Esophagus squamous epithelium (tissue), 5 donors: ENCODE measurements around the gene MYO9A. TPM values are rescaled to one million over a fixed set of nuclear protein-coding genes. Genes with fewer than 3 reads are reported as not detected.
"Not testable (repeated sequence)": the region's sequence is repeated elsewhere in the genome, so short reads cannot be mapped to it uniquely, and the experiment has no call there.

Source experiments
- DNase-seq: peaks from one replicate; lab custom pipeline; 2025; lab: John Stamatoyannopoulos, UW
- H3K27ac ChIP-seq, 4 donors: fragments of 200-600 bp; sonication (generic); one replicate each; pipeline ENCODE4 v1.5.1; 2016 to 2019; ENCODE audit warnings: mild to moderate bottlenecking in 1 of 4
- H3K27me3 ChIP-seq, 4 donors: fragments of 200-600 bp; sonication (generic); 1 replicate in 3 of 4; 2 replicates in 1 of 4; pipeline versions ENCODE4 v1.5.1 to v1.6.0; 2017 to 2021; ENCODE audit warnings: antibody characterized with exemption in 1 of 4
- H3K36me3 ChIP-seq, 3 donors: fragments of 200-600 bp; sonication (generic); one replicate each; pipeline ENCODE4 v1.5.1; 2016 to 2019
- H3K4me1 ChIP-seq, 3 donors: fragments of 200-600 bp; sonication (generic); one replicate each; pipeline ENCODE4 v1.5.1; 2017 to 2019
- H3K4me3 ChIP-seq, 4 donors: fragments of 200-600 bp; sonication (generic); 1 replicate in 3 of 4; 2 replicates in 1 of 4; pipeline ENCODE4 v1.5.1; 2016 to 2019; ENCODE audit warnings: mild to moderate bottlenecking in 2 of 4, moderate library complexity in 1 of 4
- H3K9me3 ChIP-seq, 3 donors: fragments of 200-600 bp; sonication (generic); one replicate each; pipeline ENCODE4 v1.5.1; 2016 to 2019
- CTCF ChIP-seq, 6 experiments: fragments of 450-650 bp in 4 of 6; fragments of 200-600 bp in 2 of 6; sonication (generic) in 2 of 6; IDR thresholded peaks; one replicate each; pipeline ENCODE4 v1.5.1; 2016 to 2019; ENCODE audit warnings: antibody characterized with exemption in 6 of 6, mild to moderate bottlenecking in 4 of 6, moderate library complexity in 4 of 6
- POLR2A ChIP-seq, 4 donors: fragments of 450-650 bp; IDR thresholded peaks; one replicate each; pipeline ENCODE4 v1.6.1; 2017; ENCODE audit warnings: antibody characterized with exemption in 4 of 4, mild to moderate bottlenecking in 4 of 4, moderate library complexity in 3 of 4
- WGBS, 2 donors: methylation state at CpG; one replicate each; pipeline ENCODE4 v1.1.5; 2018; 5-methylcytosine and 5-hydroxymethylcytosine counted together
- intact Hi-C: fragments of 100-400 bp; cut with DNase I; formaldehyde crosslinking; loops from one replicate; pipeline ENCODE4 v1.15.0; 2022
- total RNA-seq, 4 donors: library from RNA; depleted of rRNA; stranded (reverse); fragments of >200 nt; gene quantifications; one replicate each; pipeline ENCODE4 v1.1.0, GENCODE V29; 2016
- donor health status: DM: yes; HTN: yes; CAD: no.

MYO9A gene
- total RNA-seq, 4 donors from 2014 or later = 18.2 to 62.0 (median 35.0) TPM

- DNase-seq = no peak
- no peak overlapping the region for H3K4me3 ChIP-seq
- no peaks in the 10 kb centered on the region for H3K4me1 ChIP-seq
- WGBS, 2 donors = 75 to 81% methylated on average over 1 of the region's 1 CpG
- peaks cover 0 to 58% (median 0%) of the 10 kb centered on the region in 3 donors for H3K36me3 ChIP-seq
- H3K27ac ChIP-seq = no peak overlapping the region
- no peak for TF ChIP-seq CTCF (IDR thresholded peaks at IDR 0.05)
- TF ChIP-seq POLR2A (IDR thresholded peaks at IDR 0.05) = no peak
- no peaks in the 10 kb centered on the region for H3K27me3 ChIP-seq
- intact Hi-C loops = no loop called here
- no peaks in the 10 kb centered on the region for H3K9me3 ChIP-seq
Observed at GRCh38 chr15:71999807-72000206, 118.1 kb downstream of the MYO9A start.

DNA sequence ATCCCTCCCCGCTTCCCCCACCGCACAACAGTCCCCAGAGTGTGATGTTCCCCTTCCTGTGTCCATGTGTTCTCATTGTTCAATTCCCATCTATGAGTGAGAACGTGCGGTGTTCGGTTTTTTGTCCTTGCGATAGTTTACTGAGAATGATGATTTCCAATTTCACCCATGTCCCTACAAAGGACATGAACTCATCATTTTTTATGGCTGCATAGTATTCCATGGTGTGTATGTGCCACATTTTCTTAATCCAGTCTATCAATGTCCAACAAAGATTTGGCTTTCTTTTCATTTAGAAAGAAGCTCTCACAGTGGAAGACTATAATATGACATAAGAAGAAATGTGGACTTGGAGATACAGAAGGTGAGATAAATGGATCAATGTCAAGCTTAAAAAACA, 119.2 kb downstream of the MYO9A start:
- H3K27me3 ChIP-seq, intact Hi-C loops, H3K4me1 ChIP-seq, H3K27ac ChIP-seq, H3K4me3 ChIP-seq, DNase-seq, H3K9me3 ChIP-seq: not testable (repeated sequence)
- H3K36me3 ChIP-seq = peaks cover 0 to 59% (median 0%) of the 10 kb centered on the region in 3 donors
- WGBS, 2 donors = 93 to 100% methylated on average over 4 to 5 of the region's 6 CpGs

- intact Hi-C loops = no loop called here
- TF ChIP-seq CTCF (IDR thresholded peaks at IDR 0.05) = no peak
- TF ChIP-seq POLR2A (IDR thresholded peaks at IDR 0.05) = no peak
- H3K36me3 ChIP-seq = peaks cover 0 to 57% (median 0%) of the 10 kb centered on the region in 3 donors
Observed at GRCh38 chr15:71997691-71998090, 120.3 kb downstream of the MYO9A start.

DNA sequence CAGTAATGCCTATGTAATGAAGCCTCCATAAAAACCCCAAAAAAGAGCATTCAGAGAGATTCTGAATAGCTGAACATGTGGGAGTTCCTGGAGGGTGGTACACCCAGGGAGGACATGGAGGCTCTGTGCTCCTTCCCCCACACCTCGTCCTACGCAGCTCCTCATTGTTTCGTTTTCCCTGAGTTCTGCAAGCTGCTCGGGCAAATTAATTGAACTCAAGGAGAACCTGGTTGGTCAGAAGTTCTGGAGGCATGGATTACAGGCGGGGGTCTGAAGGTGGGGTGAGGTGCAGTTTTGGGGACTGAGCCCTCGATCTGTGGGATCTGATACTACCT, 142.2 kb downstream of the MYO9A start:
- TF ChIP-seq CTCF (IDR thresholded peaks at IDR 0.05) (no peak), POLR2A (IDR thresholded peaks at IDR 0.05) (no peak)
- Histone ChIP-seq H3K4me3 (no peak overlapping the region), H3K9me3 (no peaks in the 10 kb centered on the region), H3K36me3 (peaks cover 0 to 72% (median 0%) of the 10 kb centered on the region in 3 donors), H3K27ac (peak overlapping the region in 3 of 4 donors; percentile 10 to 65 (median 38)), H3K27me3 (no peaks in the 10 kb centered on the region), H3K4me1 (peaks cover 0 to 9% (median 0%) of the 10 kb centered on the region in 3 donors)
- 72 to 83% methylated on average over 5 to 6 of the region's 6 CpGs for WGBS, 2 donors
- intact Hi-C loops = no loop called here
- no peak for DNase-seq

More at GRCh38 chr15:71997691-71998090, 120.3 kb downstream of the MYO9A start:
- H3K27ac ChIP-seq = no peak overlapping the region
- 63 to 76% methylated on average over 4 of the region's 4 CpGs for WGBS, 2 donors
- no peaks in the 10 kb centered on the region for H3K27me3 ChIP-seq
- H3K9me3 ChIP-seq = no peaks in the 10 kb centered on the region
- no peaks in the 10 kb centered on the region for H3K4me1 ChIP-seq
- H3K4me3 ChIP-seq = no peak overlapping the region
- no peak for DNase-seq

GRCh38 chr15:71974211-71974610, 143.7 kb downstream of the MYO9A start:
- Histone ChIP-seq H3K4me3 (no peak overlapping the region), H3K27me3 (no peaks in the 10 kb centered on the region), H3K9me3 (no peaks in the 10 kb centered on the region), H3K4me1 (peaks cover 0 to 9% (median 0%) of the 10 kb centered on the region in 3 donors), H3K36me3 (peaks cover 0 to 72% (median 0%) of the 10 kb centered on the region in 3 donors), H3K27ac (peak overlapping the region in 2 of 4 donors; percentile 38 to 65)
- WGBS, 2 donors = 83 to 85% methylated on average over 3 of the region's 3 CpGs
- intact Hi-C loops = no loop called here
- no peak for DNase-seq
- TF ChIP-seq POLR2A (IDR thresholded peaks at IDR 0.05) = no peak
- no peak for TF ChIP-seq CTCF (IDR thresholded peaks at IDR 0.05)

DNA sequence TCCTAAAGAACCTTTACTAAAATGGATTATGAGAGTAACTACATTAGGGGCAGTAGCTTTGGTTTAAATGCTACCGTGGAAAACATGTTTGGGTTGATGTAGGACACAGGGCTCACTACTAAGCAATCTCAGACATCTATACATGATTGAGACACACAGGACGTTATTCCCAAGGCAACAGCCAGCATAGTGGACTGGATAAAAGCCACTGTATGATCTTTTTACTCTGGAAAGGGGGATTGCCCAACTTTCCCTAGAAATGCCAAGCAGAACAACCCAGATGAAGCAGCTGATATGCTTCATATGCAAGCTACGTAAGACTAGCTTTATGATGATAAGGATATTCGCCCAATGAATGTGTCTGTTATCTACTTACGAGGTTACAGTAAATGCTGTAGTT, 144.6 kb downstream of the MYO9A start:
- peaks cover 0 to 67% (median 0%) of the 10 kb centered on the region in 3 donors for H3K36me3 ChIP-seq
- DNase-seq = no peak
- no peak overlapping the region for H3K4me3 ChIP-seq

More for the DNA sequence above, 144.6 kb downstream of the MYO9A start:
- H3K27me3 ChIP-seq = no peaks in the 10 kb centered on the region
- 84 to 95% methylated on average over 5 of the region's 5 CpGs for WGBS, 2 donors
- no peaks in the 10 kb centered on the region for H3K9me3 ChIP-seq
- H3K4me1 ChIP-seq = peaks cover 0 to 9% (median 0%) of the 10 kb centered on the region in 3 donors
- intact Hi-C loops = no loop called here
- TF ChIP-seq POLR2A (IDR thresholded peaks at IDR 0.05) = no peak
- no peak for TF ChIP-seq CTCF (IDR thresholded peaks at IDR 0.05)
- no peak overlapping the region for H3K27ac ChIP-seq
